NCI-H345 treated with DMSO at 0.1 percent for 48 hours (cell line): ENCODE results near the gene DCDC2.
A peak's percentile ranks its signal among the peaks of the same experiment; 100 is the strongest.
"Not testable (repeated sequence)": the region's sequence is repeated elsewhere in the genome, so short reads cannot be mapped to it uniquely, and the experiment has no call there.

Experiments used
- DNase-seq: peaks from one replicate; lab custom pipeline; 2025; ENCODE audit not compliant: unreplicated experiment; lab: John Stamatoyannopoulos, UW

The DCDC2 gene

DNA sequence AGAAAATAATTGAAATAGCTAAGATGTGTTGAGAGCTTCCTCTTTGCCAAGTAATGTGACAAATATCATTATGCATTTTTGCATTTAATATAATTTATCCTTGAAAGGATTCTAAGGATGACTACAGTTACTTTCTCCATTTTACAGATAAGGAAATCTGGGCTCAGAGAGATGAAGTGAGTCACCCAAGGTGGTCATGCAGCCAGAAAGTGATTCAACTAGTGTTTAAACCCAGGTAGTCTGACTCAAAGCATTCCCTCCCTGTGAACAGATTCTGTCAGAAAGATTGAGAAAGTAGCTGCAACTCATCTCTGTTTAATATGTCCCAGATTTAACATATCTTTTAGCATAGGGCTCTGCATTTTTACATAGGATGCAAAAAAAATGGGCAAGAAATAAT, 203.7 kb downstream of the DCDC2 start:
- DNase-seq = no peak

DNA sequence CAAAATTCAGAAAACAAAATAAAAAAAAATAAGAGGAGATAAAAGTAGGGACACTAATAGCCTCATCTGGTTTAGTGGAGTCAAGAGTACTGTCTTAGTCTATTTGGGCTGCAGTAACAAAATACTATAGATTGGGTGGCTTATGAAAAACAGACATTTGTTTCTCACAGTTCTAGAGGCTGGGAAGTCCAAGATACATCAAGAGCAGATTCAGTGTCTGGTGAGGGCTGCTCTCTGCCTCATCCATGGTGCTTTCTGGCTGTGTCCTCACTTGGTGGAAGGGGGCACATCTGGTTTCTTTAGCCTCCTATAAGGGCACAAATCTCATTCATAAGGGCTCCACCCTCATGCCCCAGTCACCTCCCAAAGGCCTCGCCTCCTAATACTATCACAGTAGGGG, 205.8 kb downstream of the DCDC2 start:
- no peak for DNase-seq

DNA sequence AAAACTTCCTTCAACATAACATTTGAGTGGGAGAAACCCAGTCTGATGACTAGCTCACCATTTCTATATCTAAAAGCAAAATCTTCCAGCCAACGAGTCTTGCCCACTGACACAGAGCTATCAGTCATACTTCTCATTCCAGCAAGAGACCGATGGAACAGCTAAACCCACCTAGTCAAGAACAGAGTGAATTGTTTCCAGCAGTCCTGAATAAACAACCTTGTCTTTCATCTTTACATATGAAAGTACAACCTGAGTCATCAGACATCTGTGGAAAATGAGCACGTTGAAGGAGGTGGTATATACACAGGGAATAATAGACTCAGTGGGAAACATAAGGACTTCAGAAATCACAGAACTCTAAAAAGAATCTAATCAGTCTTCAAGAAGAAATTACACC, 208.0 kb downstream of the DCDC2 start:
- no peak for DNase-seq

- no peak for DNase-seq
Observed at GRCh38 chr6:24149296-24149695, 208.6 kb downstream of the DCDC2 start.

- DNase-seq = no peak
Observed at GRCh38 chr6:24148684-24149083, 209.2 kb downstream of the DCDC2 start.

DNA sequence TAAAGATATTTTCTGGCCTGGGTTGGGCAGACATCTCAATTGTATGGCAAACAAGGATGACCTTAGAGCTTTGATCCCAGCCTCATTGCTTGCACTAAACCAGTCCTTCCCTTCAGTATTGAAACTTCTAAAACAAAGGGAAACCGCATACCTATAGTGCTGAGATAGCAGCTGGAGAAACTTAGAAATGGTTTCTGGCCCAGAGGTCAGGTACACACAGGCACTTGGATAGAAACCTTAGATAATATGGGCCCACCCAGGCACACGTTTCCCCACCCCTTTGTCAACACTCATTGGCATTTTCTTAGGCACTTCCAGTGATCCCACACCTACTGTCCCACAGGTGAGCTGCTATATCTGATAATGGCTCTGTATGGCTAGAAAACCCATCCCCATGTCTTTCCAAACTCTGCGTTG, 209.7 kb downstream of the DCDC2 start:
- no peak for DNase-seq

- no peak for DNase-seq
Observed at GRCh38 chr6:24147511-24148153, 210.2 kb downstream of the DCDC2 start.

DNA sequence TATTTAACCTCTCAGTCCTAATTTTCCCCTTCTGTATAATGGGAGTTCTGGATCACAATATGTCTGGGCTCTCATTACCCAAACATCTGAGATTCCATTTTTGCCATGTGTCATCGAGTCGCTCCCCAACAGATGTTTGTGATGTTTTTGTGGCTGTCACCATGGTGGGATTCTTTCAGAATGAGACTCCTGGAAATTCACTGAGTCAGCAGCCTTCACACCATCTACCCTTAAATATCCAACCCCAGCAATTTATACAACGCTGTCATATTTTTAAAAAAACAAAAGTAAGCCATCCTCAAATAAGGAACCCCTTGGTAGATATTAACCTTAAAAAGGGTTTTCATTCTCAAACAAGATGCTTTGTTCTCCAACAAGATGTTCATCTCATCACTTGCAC, 211.0 kb downstream of the DCDC2 start:
- no peak for DNase-seq

DNA sequence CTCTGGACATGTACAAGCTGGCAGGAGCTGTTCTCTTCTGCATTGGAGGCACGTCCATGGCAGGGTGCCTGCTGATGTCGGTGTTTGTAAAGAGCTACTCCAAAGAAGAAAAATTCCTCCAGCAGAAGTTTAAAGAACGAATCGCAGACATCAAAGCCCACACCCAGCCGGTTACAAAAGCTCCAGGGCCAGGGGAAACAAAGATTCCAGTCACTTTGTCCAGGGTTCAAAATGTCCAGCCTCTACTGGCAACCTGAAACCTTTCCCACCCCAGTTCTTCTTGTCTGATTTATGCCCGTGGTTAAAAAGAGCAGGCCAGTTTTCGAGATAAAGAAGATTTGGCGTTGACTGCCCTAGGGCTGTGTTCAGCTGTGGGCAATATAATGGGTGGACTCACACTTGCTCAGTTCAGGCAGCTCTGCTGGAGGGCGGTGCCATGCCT, 212.1 kb downstream of the DCDC2 start:
- DNase-seq = no peak

DNA sequence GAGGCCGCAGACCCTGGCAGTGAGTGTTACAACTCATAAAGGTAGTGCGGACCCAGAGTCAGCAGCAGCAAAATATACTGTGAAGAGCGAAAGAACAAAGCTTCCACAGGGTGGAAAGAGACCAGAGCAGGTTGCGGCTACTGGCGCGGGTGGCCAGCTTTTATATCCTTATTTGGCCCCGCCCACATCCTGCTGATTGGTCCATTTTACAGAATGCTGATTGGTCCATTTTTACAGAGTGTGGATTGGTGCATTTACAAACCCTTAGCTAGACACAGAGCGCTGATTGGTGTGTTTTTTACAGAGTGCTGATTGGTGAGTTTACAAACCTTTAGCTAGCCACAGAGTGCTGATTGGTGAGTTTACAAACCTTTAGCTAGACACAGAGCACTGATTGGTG, 215.1 kb downstream of the DCDC2 start:
- not testable (repeated sequence) for DNase-seq

DNA sequence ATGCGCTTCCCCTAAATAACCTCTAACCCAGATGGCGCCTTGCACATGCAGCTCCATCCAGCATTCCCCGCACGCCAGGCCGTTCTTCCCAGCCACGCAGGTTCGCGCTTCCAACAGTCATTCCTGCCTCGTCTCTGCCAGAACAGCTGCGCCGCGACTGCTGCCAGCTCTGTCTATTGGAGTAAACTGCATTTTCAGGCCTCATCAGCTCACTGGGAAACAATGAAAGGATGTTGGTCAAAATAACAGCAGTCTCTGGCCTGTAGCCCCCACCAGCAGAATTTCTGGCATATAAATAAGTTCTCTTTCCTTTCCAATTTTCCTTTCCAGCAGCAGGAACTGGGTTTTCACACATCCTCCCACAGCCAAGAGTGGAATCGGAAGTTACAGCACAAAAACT, 217.3 kb downstream of the DCDC2 start:
- no peak for DNase-seq

GRCh38 chr6:24139639-24140038, 218.2 kb downstream of the DCDC2 start:
- no peak for DNase-seq

DNA sequence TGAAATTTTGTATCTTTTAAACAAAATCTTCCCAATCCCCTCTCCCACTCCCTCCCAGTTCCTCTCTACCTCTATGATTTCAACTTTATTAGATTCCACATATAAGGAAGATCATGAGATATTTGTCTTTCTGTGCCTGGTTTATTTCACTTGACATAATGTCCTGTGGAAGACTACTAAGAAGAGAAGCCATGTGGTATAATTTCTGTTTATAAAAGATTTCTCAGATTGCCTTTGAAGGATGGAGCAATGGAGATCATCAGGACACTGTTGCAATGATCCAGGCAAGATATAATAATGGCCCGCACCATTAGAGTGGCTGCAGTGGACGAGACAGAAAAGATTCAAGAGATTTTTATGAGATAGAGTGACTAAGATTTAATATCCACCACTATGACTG, 218.8 kb downstream of the DCDC2 start:
- DNase-seq = no peak

DNA sequence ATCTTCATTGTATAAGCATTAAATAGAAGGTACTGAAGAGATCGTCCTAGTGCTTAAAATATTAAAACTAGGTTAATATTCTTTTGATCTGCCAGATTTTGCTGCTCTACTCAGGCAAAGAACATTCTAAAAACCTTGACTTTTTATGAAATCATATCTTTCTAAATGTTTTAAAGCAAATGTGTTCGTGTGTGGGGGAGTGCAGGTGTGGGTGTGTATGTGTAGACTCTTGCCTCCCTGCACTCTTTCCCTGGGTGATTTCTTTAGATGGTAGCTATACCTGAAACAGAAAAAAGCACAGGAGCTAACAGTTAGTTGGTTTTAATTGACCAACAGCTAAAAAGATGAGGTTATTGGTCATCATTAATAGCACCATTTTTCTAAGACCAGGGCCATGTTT, 226.1 kb downstream of the DCDC2 start:
- no peak for DNase-seq

- no peak for DNase-seq
Observed at GRCh38 chr6:24127316-24127715, 230.5 kb downstream of the DCDC2 start.

- no peak for DNase-seq
Observed at GRCh38 chr6:24126586-24127192, 231.2 kb downstream of the DCDC2 start.

DNA sequence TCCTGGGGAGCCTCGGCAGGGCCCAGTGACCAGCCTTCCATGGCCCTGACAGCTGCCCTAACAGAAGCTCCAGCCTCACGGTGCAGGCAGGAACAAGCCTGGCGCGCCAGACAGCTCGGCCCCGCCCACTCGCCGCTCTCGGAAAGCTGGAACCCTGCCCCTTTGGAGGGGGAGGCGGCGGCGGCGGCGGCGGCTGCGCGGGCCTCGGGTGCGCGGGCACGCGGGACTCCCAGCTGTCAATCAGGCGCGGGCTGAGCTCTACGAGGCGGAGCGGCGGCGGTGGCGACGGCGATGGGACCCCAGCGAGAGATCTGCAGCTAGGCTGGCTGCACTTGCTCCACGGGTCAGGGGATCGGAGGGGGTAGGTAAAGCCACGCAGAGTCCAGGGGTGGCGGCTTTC, 231.9 kb downstream of the DCDC2 start, which contains the start of gene NRSN1:
TSS of gene NRSN1 (plus strand) at position 236 of the 400 bp plus-strand sequence. CDS start 8,113 bp downstream, outside the sequence.
- peak; percentile 28 for DNase-seq

- no peak for DNase-seq
Observed at GRCh38 chr6:24122139-24122538, 235.7 kb downstream of the DCDC2 start.
